HG02759 (cell line): ENCODE data around the gene BCHE.
A peak's percentile ranks its signal among the peaks of the same experiment; 100 is the strongest.
"Not testable (repeated sequence)": the region's sequence is repeated elsewhere in the genome, so short reads cannot be mapped to it uniquely, and the experiment has no call there.

Experiments
- ATAC-seq: cut with Tn5 transposase; IDR thresholded peaks from one replicate; pipeline ENCODE4 v1.9.1; 2021; ENCODE audit warnings: mild to moderate bottlenecking, moderate library complexity; ENCODE audit not compliant: unreplicated experiment

The BCHE gene

DNA sequence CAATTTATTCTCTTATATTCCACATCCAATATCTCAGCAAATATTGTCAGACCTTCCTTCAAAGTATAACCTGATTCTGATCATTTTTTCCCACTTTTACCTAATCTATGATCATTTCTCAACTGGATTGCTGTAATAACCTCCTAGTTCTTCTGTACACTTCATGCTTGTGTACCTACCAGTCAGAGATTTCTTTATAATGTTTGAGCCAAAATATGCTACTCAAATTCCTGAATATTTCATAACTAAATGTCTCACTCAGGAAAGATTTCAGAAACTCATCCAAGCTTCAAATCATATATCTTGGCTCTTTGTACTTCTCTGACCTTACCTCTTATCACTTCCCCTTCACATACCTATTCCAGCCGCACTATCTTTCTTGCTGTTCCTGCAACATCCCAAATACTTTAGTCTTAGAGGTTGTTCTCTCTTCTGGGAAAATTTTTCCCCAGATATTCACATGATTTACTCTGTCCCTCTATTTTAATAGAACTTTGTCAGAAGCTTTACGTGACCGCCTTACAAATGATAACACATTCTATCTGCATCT is 20.0 kb downstream of the BCHE start:
- no peak for ATAC-seq

DNA sequence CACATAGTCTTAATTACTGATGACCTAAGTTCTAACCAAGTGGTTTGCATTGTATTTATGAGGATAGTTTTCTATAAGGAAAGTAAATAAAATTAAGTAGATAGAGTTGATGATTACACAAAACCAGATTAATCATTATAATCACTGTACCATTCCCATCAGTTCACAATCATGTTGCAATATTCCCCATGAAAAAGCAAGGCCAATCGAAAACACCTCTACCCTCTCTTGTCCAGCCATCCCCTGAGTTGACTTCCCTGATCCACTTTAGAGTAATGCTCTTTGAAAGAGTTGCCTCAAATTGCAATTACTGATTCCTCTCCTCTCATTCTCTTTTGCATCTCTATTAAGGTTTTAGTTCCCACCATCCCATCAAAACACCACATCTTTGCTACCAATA is 21.0 kb downstream of the BCHE start:
- no peak for ATAC-seq

DNA sequence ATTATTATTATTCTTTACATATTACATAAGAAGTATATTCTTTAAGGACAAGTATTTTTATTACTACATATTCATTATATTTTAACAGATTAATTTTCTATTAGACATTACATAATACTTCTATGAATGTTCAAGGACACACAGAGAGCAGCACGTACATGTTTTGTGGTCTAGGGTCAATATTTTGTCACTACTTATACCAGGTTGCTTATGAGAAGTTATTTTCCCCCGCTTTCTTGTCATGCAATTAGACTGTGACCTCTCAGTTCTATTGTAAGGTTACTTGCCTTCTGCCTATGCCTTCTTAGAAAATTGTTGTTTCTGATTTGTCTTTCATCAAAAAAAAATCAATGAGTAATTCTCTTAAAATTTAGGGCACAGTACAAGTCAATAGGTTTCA is 21.5 kb downstream of the BCHE start:
- no peak for ATAC-seq

DNA sequence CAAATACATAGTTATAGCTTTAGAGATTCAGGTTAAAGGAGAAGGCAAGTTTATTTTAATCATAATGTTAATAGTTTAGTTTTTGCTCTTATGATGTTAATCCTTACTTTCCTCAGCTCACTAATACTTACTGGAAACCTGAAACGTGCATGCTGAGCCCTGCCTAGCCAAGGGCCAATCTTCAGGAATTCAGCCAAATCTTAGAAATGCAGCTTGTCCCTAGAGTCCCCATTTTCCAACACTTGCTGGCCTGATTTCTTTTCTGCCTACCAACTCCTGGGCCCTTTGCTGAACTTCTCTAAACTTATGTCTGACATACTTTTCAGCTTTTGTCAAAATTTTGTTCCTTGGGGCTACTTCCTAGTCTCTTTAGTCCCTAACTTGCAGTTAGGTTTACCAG is 22.8 kb downstream of the BCHE start:
- no peak for ATAC-seq

DNA sequence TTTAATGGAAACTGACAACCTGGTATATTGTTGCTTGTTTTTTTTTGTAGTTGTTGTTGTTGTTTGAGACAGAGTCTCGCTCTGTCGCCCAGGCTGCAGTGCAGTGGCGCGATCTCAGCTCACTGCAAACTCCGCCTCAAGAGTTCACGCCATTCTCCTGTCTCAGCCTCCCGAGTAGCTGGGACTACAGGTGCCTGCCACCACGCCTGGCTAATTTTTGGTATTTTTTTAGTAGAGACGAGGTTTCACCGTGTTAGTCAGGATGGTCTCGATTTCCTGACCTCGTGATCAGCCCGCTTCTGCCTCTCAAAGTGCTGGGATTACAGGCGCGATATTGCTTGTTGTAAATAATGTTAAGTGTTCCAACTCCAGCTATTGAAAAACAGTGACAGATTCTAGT is 29.3 kb downstream of the BCHE start:
- ATAC-seq, result not testable (repeated sequence)

DNA sequence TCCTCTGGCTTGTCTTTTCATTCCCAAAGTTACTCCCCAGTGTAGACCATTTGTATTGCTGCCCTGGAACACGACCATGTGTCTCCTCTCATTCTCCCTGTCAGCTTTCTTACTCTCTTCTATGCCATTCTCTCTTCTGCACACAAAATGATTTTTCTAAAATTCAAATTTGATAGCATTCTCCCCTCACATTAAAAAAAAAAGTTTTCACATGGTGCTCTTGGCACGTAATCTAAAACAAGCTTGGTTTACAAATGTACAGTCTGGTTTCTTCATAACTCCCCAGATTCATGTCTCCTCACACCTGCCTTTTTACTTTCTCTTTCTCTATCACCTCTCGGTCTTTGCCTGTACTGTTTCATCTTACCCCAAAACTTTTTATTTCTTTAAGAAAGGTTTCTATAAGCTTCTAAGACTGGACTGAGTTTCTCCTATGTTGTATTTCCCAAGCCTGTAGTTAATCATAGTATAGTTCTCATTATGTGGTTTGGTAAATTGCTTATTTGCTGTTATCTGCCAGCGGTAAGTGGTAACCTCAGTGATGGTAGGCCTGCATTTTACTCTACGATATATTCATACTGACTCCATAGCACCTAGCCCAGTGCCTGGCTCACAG is 31.2 kb downstream of the BCHE start:
- peak; percentile 81 for ATAC-seq

DNA sequence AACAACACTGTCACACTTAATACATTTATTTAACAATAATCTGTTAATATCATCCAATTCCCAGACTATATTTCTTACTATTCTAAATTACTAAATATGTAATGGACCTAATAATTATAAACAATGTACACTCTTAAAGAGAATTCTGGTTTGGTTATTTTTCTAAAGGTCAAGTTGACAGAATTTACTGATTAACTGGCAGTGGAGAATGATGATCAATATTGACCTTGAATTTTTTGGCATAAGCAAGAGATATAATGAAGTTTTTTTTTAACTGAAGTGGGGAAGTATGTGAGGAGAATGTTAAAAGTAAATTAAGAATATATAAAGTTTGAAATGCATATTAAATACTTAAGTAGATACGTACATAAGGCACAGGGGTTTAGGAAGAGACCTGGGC is 33.8 kb downstream of the BCHE start:
- no peak for ATAC-seq

DNA sequence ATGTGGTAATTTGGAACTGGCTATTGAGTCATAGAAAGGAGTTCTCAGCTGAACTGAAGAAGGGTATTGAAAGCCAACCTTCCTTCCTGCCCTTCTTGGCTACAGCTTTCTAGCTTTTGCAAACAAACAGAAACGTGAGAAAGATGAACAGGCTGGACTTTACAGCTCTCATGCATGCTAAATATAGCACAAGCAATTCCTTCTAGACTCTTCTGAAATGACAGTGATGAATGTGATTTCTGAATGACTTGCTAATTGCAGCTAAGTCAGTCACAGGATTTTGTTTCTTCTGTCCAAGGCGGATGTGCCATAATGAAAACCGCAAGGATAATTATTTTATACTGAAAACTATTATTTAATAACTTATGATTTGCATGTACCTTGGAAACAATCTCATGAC is 36.3 kb downstream of the BCHE start:
- ATAC-seq, result no peak

DNA sequence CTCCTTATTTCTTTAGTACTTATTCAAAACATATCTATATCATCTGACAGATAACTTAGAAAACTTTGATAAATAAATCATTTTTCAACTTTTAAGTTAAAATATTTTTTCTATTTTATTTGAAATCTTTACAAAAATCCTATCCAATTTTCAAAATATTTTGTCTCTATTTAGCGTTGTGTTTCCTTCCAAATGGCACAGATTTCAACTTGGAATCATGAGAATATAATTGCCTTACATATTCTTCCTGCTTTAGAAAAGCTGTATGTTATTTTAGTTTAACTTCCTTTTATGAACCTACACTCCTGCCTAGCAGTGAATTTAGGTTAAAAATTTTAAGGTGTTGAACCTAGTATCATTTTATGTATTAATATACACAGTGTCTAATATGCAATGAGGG is 38.2 kb downstream of the BCHE start:
- no peak for ATAC-seq

DNA sequence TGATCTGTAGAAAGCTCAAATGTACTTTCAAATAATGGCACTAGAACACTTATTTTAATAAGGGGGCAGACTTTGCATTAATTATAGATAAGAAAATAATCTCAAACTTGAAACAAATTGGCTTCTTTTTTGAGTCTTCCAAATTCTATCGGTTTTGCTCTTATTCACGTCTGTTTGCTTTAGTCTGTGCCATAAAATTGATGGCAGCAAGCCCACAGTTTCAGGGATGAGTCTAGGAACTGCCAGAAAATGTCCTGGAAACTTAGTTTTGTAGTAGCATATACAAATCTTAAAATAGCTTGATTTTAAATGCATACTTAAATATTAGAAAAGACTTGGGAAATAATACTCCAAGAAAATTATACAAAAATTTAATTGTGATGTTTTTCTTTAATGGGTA is 39.7 kb downstream of the BCHE start:
- ATAC-seq, result no peak

DNA sequence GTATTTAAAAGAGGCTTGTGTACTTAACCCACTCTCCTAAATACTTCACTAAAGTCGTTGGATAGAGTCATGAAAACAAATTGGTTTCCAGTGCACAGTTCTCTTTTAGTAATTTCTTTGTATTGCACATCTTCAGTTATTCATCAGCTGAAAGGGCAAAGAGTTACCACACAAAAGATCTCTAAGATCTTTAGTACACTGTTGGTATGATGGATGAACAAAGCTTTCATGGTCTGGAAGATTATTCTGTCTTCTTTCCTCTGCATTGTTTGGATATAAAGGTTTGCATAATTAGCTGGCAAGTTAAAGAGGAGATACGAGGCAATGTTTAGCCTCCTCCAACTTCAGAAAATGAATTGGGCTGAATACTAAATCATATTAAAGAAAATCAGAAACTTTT is 40.5 kb downstream of the BCHE start:
- no peak for ATAC-seq

DNA sequence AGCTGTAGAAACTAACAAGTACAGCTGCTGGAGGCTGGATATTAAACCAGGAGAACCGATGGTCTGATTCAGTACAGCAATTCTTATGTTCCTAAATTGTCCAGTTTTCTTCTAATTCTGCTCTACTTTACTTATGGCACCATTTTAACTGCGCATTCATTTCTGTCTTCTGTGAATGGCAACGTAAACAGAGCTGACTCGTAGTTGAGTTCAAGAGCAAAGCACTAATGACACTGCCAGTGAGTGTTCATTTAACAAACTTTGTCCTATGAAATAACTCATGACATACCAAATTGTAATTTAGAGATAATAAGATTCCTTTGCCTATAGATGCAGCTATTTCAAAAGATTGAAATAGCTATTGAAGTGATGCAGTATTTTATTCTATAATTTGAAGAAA is 48.7 kb downstream of the BCHE start:
- ATAC-seq, result no peak

DNA sequence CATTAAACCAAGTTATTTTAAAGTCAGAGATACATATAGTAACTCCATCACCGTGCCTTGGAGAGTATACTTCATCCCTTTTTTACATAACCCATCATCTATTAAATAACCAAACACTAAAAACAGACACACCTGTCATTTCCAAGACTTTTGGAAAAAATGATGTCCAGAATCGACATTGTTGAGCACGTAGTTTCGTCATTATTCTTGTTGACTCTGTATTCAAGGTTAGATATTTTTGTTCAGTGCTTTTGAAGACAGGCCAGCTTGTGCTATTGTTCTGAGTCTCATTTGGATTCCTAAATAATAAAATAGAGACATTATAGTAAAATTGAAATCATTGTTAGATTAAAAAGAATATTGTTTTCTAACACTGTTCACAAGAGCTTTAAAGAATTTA is 51.2 kb downstream of the BCHE start:
- ATAC-seq, result no peak

DNA sequence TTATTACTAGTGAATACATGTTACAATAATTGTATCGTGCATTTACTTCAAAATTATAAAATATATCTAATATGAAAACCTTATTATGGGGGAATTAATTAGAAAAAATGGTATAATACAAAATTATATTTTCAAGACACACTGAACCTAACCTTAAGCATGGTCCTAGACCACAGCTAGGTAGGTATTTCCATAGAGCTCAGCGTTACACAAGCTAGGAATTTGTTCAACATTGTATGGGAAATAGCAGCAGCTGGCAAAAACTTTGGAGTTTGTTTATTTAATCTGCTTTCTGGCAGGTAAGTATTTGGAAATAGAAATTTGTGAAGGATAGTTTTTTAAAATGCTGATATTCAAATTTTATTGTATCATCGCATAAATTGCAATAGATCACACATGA is 52.9 kb downstream of the BCHE start:
- ATAC-seq, result no peak

DNA sequence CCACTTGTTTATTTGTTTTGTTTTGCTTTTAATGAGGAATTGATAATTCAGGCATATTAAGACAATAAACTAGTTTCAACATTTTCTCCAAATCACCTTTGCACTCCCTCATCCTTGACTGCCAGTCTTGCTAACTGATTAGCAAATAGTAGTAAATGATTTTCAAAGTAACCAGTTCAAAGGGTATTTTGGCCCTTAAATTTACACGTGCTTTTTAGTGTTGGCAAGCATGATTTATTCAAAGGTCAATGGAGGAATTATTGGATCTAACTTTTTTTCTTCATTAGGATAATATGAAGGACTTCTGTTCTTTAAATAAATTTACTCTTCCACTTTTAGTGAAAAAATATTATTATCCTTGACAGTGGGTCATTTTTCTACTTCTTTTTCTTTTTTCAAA is 53.8 kb downstream of the BCHE start:
- ATAC-seq, result no peak

DNA sequence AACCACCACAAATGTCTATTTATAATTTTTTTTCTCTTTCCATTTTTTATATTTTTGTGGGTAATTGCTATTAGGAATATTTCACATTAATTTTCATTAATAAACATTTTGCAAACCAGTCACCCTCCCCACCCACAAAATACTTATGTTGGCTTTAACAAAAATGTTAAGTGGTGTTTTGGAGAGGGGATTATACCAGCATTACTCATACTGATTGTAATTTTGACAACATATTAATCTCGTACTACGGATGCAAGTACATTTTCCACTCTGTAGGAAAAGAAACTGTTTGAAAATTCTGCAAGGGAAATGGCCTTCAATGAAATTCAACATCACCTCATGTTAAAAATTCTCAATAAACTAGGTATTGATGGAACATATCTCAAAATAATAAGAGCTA is 58.3 kb downstream of the BCHE start:
- ATAC-seq, result no peak

DNA sequence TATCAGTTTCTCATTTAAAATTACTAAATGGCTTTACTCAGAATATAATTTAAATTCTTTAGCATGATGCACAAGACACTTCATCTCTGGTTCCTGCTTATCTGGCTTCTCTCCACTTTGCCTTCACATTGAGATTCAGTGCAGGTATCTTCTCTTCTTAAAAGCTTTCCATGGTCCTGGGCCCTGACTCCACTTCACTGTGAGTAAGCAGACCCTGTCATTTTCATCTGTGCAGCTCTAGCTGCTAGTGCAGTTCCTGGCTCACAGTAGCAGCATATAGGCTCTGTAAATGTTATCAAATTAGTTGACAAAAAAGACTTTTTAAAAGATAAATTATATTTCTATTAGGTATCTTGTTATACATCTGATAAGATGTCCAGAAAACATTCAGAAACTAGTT is 58.8 kb downstream of the BCHE start:
- ATAC-seq, result no peak

DNA sequence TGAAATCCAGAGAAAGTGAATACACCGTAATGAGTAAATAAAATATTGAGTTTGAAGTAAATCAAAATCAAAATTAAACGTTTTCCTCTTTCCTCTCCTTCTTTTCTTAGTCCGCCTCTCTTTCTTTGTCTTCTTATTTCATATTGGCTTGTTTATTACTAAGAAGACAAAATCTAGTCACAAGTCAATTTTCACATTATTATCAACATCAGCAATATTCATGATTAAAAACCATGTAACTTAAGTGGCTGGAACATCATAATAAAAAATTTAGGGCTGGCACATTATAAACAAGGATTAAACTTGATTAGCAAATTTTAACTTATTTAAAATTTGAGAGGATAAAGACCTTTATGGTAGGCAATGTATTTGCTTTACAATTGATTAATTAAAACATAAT is 61.4 kb downstream of the BCHE start:
- ATAC-seq, result no peak

DNA sequence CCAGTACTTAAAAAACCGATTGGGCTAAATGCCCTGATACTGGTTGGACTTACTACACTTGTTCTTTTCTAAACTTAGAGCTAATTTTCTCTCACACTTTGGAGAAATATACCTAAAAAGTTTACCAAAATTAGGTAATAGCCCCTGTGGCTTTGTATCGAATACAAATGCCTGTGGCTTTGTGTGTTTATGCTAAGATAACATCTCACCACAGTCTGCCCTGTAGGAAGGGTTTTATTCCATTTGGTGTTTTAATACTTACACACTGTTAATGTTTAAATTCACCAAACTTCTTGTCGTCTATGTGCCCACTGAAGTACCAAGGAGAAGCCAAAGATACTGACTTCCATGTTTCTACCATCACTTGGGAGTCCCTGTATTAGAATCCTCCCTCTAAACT is 66.4 kb downstream of the BCHE start:
- no peak for ATAC-seq

DNA sequence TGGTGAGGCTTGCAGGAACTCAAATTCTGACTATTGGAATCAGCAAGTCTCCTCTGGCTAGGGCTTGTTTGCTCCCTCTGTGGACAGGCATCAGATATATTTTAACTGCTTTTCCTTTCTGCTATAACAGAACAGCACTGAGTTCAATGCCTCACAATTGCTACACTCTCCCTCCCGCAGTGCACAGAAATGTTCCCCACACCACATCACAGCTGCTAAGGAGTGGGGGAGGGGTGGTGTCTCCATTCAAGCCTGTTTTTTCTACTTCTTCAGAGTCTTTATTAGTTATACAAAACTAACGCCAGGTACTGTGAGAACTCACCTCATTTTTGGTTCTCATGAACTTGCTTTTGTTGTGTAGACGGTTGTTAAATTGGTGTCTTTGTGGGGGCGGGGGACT is 68.5 kb downstream of the BCHE start:
- no peak for ATAC-seq

DNA sequence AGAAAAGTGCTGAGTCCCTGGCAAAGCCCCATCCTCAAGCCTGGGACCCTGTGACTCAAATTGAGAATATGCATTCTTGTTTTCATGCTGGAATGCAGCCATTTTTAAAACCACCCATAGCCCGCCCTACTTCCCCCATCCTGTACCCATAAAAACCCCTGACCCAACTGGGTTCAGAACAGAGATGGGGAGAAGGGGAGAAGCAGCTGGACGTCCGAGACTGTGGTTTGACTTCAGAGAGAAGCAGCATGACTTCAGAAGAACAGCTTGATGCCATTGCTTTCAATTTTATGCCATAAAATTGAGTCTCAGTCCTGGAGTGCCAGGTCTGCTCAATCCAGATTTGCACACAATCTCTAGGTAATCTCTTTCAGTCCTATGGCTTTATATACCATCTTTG is 78.2 kb downstream of the BCHE start:
- ATAC-seq, result no peak

DNA sequence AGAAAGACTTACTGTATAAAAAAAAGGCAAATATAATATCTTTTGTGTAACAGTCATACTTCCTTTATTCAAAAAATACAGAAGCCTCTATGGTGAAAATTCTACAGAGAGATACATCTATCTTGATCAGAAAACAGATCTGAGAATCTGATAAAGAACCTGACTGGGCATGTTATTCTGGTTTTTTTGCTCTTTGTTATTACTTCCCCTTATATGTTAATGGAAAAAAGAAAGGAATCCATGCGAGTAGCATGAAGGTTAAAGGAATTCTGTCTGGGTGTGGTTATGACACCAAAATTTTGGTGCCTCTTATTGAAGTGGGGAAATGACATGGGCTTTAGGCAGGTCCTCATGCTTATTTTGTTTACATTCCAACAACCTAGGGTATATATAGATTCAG is 81.7 kb downstream of the BCHE start:
- ATAC-seq, result no peak

DNA sequence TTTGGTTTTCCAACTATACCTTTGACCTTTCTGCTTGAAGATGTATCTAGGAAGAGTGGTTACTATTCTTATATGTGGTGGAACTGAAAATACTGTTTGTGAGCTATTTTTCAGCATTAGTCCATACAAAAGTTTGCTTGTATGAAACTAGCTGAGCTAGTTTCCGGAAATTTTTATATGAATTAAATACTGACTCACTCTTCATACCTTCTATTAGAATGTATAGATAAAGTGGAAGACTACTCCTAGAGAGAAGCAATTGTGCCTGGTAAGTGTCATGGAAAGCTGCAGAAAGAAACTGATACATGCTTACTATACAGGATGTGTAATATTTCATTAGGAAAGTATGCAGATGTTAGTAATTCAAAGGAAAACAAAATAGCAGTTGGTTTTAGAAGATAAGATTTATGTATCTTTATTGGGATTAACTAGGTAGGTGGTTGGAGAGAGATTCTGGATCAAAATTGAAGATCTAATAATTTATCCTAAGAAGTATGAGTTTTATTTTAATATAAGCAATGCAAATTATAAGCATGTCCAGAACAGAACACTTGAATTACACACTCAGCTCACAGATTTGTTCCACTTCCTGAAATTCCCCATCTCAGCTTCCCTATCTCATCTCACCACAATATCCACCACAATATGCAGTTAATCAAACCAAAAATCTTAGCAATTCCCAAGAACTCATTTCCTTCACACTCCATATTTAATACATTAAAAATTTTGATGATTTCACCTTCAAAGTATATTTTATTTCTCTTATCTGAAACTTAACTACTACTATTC is 82.8 kb downstream of the BCHE start:
- ATAC-seq, result no peak
